COLO668 (cell line): ENCODE results near the gene APOL4.
"Not testable (repeated sequence)": the region's sequence is repeated elsewhere in the genome, so short reads cannot be mapped to it uniquely, and the experiment has no call there.

Source experiments
- DNase-seq: peaks from one replicate; lab custom pipeline; 2025; ENCODE audit not compliant: unreplicated experiment; lab: John Stamatoyannopoulos, UW

The APOL4 gene, protein sequence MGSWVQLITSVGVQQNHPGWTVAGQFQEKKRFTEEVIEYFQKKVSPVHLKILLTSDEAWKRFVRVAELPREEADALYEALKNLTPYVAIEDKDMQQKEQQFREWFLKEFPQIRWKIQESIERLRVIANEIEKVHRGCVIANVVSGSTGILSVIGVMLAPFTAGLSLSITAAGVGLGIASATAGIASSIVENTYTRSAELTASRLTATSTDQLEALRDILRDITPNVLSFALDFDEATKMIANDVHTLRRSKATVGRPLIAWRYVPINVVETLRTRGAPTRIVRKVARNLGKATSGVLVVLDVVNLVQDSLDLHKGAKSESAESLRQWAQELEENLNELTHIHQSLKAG

DNA sequence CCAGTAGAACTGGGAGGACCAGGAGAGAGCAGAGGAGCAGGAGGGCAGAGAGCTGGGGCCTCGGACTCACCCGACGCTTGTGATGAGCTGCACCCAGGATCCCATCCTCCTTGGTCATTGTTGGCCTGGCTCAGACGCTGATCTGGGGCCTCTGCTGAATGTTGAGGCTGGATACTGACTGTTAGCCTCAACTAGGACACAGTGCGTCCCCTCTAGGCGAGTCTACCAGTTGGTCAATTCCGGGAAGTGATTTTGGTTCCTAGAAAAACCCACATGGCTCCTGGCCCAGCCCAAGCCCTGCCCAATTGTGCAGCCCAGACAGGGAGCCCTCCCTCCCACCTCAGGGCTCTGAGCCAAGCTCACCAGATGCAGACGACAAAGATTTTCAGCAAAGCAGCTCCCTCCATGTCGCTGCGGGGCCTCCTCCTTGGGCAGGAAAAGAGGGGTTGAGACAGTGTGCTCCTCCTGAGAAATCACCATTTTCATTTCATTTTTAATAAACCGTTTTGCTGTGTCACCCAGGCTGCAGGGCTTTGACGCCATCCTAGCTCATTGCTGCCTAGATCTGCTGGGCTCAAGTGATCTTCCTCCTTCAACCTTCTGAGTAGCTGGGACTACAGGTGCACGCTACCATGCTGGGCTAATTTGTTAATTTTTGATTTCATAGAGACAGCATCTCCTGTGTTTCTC lies at the start of gene APOL4:
TSS of gene APOL4 (minus strand) at position 180 of the 690 bp plus-strand sequence. CDS start at position 105, 75 bp downstream.
- DNase-seq = no peak

DNA sequence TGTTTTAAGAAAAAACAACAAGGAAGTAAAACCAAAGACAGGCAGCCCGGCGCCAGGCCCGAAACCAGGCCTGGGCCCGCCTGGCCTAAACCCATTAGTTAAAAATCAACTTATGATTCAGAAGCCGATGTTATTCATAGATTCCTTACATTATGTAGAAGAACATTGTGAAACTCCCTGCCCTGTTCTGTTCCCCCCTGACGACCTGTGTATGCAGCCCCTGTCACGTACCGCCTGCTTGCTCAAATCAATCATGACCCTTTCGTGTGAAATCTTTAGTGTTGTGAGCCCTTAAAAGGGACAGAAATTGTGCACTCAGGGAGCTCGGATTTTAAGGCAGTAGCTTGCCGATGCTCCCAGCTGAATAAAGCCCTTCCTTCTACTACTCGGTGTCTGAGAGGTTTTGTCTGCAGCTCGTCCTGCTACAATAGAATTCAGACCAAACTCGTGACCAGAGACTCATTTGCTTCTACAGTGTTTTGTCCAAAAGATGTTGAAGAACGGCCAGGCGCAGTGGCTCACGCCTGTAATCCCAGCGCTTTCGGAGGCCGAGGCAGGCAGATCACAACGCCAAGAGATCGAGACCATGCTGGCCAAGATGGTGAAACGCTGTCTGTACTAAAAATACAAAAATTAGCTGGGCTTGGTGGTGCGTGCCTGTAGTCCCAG lies 48.8 kb upstream of the APOL4 start:
- DNase-seq = not testable (repeated sequence)

DNA sequence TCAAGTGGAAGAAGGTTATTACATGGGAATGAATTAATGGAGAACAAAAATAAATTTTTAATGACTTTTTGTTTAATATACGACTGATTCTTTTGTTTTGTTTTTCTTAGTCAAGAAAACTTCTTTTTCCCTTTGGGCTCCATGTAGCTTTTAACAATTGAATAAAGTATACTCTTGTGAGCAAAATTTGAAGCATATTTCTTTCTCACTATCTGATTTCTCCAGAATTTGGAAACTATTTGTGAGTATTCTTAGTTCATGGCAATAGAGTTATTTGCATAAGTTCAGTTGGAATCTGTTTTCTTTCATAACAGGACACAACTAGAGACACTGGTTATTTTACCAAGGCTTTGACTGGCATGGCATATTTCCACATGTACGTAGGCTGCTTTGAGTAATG lies 47.6 kb upstream of the APOL4 start:
- no peak for DNase-seq

DNA sequence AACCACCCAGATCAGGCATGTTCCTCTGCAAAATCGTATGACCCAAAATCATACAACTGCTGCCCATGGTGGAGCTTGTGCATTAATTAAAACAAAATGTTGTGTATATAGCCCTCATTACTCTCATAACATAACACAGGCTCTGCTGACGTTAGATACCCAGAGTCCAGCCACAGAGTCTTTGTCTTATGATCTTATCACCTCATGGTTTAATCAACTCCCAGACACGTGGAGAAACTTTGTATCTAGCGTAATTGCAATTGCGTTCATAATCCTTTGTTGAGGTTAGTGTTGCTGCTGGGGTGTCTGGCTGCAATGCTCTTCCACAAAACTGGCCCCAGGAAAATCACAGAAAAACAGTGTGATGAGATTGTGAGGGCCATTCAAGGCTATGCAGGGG lies 46.3 kb upstream of the APOL4 start:
- DNase-seq = no peak

DNA sequence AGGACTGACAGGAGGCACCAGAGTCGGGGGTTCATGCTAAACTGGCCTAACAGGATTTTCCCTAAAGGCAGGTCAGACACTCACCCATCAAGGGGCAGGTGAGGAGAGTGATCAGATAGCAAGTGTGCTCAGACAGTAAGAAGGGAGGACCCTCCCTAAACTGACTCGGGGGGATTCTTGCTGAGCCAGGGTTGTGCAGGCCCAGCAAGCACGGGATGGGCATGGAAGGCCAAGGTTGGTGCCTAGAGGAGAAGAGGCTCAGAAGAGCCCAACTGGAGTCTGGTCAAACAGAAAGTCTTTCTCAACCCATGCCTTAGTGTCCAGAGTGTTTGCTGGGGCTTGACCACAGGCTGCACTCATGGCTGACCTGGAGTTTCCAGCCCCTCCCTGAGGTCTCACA lies 45.1 kb upstream of the APOL4 start:
- DNase-seq = no peak

DNA sequence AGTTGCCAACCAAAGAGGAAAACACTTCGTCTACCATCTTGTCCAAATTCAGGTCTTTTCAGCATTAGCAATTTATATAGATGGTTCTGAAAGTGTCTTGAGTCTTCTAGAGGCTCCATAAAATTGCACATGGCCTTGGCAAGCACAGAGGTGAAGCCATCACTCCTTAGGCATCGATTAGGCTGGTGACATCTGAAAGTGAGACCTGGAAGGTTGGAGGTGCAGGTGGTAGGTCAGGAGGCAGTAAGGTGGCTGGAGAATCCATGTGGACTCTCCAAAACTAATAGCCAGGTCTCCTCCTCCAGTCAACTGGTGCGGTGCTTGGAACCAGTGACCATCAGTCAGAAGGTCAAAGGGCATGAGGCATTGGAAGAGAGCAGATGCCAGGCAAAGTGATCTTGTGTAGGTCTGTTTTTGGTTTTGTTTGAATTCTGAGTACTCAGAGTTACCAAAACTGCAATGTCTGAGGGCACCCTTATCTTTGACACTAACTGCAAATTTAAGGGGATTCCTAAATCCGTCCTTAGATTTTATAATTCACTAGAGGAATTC lies 44.3 kb upstream of the APOL4 start:
- no peak for DNase-seq

DNA sequence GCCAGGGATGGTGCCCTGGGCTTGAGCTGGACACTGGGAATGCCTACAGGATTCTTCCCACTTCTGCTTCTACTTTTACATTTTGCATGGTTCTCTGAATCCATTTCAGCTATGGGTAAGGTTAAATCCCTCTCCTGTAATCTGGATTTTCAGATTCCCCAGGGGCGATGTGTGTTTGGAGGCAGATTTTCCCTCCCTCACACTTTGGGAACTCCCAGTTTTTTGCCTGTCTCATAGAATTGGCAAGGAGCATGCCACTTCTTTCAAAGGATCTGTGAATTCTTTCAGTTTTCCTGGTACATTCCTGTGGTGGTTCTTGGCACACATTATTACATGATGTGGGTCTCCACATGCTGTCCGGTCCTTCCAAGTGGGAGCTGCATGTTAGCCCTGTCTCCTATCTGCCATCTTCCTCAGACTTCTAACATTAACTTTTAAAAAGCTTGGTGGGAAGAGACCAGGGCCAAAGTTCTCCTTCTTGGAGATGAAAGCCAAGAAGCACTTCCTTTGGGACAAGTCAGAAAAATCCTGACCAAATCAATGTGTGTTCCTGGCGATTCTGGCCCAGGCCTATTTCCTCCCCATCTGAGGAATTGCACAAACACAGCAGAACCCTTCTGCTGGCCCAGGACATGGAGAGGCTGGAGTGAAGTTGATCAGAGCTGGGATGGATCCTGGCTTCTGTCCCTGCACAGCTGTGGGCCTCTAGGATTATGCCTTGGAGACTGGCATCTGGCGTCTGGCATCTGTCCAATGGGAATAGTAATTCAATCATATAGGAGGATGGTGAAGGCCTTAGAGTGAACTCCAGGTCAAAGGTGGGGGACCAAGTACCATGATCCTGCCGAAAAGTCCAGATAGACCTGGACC lies 43.1 kb upstream of the APOL4 start:
- DNase-seq = no peak

DNA sequence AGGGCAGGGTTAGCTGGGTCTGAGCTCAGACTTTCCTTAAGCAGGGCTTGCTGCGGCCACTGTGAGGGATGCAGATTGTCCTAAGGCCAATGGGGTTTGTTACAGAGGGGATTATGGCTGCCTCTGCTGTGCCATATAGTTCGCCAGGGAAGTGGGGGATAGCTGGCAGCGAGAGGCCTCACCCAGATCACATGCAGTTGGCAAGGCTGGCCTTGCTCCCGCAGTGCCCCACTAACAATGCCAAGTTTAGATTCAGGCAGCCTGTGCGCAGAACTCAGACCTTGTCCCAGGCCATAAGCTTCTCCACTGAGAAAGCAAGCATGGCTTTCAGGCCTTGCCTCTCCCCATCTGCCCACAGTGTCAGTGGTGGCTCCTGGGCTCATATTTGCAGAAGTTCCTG lies 42.4 kb upstream of the APOL4 start:
- no peak for DNase-seq

DNA sequence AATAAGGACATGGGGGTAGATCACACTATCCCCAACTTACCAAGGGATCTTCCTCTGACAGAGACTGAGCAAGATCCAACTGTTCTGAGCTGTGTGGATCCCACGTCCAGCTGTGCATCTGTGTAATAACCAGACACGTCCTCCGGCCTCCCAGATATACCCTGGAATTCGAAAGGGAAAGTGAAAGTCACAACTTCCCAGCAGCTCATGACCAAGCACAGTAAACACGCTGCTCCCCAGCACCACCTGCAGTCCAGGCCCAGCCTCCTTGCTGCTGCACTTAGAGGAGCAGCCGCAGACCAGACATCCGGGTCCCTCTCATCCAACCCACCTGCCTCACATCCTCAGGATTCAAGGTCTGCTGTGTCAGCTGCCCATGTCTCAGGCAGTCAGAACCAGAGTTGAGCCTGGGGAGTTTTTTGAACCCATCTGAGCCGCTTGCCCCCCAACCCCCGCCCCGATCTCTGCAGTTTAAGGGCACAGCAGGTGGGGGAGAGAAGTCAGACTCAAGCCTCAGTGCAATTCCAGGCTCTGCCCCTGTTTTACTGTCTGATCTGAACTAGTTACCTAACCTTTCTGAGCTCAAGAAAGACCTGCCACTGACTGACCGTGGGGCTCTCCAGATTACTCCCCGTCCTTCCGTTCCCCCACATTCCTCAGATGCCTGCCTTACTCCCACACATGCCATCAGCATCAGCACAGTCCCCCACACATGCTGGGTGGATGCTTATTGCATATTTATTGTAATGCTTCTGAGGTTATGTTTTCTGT lies 38.0 kb upstream of the APOL4 start, which contains the start of gene APOL2:
TSS of gene APOL2 (minus strand) at position 127 of the 771 bp plus-strand sequence. CDS start 6,365 bp downstream, outside the sequence.
- peak; percentile 91 for DNase-seq

DNA sequence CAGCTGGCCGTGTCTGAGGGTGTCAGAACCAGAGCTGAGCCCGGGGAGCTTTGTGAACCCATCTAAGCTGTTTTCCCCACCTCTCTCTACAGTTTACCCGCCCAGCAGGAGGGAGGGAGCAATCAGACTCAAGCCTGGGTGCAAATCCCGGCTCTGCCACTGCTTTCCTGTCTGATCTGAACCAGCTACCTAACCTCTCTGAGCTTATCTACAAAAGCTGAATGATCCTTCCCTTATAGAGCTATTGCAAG lies 37.5 kb upstream of the APOL4 start:
- DNase-seq = peak; percentile 34

DNA sequence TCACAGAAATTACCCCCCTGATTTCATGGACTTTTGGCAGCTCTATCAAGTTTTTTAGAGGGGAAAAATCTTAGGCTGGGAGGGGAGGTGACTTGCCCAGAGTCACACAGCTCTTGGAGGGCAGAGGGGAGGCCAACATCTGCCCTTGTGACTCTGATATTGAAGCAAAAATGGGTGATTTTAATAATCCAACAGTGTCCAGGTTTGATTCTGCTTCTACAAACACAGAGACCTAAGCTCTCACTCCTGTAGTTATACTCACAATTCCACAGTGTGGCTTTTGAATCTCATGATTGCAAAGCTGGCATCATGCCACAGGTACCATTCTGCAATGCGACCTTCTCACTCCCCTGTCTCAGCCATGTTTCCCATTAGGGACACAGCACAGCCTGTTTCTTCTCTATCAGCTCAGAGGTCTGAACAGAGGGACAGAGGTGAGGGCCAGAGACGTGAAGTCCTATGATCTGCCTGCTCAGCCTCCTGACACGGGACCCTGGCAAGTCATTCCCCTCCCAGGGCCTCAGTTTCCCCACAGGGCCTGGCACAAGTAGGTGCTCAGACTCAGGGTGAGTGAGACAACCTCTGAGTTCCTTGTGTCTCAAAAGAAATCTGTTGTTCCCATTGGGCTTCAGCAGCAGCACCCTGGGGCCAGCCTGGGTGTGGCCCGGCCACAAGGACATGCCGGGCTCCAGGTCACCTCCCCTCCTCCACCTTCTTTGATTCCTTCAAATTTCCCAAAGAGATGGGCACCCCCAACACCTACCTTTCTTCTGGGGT lies 37.0 kb upstream of the APOL4 start:
- peak; percentile 11 for DNase-seq

DNA sequence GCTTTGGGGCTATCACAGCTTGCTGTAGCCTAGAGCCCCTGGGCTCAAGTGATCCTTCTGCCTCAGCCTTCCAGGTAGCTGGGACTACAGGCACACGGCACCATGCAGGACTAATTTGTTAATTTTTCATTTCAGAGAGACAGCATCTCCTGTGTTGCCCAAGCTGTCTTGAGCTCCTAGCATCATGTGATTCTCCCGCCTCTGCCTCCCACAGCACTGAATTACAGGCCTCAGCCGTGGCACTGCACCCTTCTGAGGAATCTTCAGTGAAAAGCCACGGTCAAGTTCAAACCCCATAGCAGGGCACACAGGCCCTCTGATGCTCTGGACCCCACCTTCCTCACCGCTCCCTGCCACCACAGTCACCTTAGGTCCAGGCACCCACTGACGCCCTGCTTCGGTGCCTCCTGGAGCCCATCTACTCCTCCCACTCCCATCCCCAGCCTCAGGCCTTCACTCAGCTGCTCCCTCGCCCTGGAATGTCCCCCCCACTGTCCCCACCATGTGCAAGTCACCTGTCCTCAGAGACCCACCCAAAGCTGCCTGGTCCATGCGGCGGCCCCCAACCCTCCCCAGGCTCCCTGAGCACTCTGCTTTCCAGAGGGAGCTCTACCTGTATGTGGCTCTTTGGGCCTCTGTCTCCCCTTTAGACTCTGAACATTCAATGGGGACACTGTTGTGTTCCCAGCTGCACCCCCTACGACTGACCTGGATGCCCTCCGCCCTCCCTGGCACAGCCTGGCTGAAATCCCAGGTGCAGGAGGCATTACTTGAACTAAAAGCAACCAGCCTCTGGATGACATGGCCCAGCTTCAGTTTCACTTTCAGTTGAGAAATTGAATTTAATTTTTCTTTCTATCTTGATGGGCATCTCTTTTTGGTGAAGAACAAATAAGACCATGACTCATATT lies 36.1 kb upstream of the APOL4 start:
- peak; percentile 15 for DNase-seq

DNA sequence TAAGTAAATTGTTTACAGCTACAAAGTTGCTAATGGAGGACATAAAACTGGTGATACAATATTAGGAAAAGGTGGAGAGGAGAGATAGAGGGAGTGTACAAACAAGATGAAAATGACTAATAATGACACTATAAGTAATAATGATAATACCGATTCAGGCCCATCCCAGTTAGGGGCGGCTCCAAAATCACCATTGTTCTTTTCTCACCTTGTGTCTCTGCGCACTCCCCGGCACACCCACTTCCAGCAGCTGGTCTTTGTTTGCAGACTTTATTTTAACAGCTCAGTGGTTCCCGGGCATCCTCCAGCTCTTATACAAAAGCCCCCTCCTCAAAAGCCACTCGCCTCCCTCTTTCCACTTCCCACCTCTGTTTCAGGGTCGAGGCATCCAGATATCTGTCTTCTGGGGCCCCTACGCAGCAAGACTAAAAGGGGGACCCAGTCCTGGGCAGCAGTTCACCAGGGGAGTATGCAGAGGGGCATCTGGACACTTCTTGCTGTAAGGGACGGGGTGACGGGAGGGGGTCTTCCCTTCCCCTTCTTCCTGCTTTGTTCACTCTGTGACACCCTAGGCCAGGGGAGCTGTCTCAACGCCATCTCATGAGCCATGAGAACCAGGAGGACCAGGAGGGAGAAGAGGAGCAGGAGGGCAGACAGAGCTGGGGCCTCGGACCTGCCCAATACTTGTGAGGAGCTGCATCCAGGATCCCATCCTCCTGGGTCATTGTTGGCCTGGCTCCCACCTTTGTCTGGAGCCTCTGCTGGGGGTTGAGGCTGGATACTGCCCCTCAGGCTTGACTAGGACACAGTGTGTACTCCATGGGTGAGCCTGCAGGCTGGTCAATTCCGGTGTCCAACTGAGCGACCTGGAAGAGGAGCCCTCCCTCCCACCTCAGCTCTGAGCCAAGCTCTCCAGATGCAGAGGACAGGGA lies 35.0 kb upstream of the APOL4 start:
- no peak for DNase-seq

DNA sequence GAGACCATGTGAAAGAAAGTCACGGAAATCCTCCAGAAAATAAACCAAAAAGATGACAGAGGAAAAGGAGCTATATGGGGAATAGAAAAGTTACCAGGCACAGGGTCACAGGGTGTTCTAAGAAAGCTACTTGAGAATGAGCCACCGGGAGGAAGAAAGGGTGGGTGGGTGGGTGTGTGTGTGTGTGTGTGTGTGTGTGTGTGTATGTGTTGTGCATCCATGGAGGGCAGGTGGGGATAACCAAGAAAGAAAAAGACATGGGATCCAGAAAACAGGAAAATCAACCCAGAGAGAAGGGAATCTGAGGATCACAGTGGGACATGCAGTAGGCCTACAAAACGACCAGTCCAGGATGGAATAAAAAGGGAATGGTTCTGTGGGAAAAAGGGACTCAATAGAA lies 34.0 kb upstream of the APOL4 start:
- no peak for DNase-seq

DNA sequence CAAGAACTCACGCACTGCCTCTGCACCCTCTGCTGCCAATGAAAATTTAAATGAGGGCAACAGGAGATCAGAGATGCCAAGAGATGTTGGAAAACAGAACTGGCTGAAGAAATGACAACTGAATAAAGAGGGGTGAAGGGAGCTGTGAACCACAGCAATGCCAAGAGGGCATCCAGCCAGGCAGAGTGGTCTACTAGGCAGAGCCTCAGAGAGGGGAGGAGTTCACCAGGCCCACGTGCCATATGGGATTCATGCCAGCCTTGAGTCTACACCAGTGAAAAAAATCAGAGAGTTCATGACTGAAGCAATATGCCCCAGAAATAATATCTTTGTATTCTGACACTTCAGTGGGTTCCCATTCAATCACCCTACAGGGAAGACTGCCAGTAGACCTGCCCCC lies 33.3 kb upstream of the APOL4 start:
- DNase-seq = no peak

DNA sequence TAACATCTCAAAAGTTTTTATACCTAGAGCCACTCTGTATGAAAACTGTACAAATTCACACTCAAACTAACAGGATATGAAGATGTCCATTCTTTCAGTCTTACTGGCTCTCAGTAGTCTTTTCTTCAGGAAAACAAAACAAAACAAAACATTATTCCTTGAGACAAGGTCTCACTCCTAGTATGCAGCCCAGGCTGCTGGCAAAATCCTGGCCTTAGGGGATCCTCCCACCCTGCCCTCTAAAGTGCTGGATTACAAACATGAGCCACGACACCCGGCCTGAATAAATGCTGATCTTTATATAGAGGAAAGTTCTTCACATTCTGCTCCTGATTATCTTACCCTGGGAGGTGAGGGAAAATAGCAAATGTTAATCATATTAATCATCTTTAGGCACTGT lies 32.6 kb upstream of the APOL4 start:
- DNase-seq = no peak

DNA sequence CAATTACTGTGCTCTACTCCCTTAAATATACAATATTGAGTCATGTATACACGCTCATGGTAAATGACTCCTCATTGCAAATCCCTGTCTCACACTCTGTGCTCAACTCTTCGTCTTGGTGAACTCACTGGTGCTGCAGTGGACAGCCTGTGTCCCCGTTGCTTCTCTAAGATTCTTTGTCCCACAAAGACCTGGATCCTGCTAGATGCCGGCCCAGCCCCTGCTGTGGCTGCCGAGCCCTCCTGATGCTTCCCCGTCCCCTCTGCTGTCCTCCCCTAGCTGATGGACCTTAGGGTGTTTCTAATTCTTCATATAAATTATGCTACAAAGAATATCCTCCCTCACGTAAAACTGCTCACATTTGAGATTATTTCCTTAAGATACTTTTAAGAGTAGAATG lies 32.2 kb upstream of the APOL4 start:
- DNase-seq = no peak
